Endodermal cell (in vitro differentiated cells): Measurements from ENCODE around the gene MRPL44. TPM values are rescaled to one million over a fixed set of nuclear protein-coding genes. Genes with fewer than 3 reads are reported as not detected.

ENCODE experiments used
- DNase-seq: peaks from one replicate; pipeline ENCODE4 v3.0.0-alpha.2; 2017
- H3K27ac ChIP-seq: 2 replicates; pipeline ENCODE4 v1.5.1; 2013; ENCODE audit warnings: mild to moderate bottlenecking, low read depth, low read length, moderate library complexity
- H3K27me3 ChIP-seq: 2 replicates; pipeline ENCODE4 v1.6.1; 2013; ENCODE audit warnings: mild to moderate bottlenecking, low read length, moderate library complexity; ENCODE audit not compliant: insufficient read depth, control insufficient read depth, poor library complexity, severe bottlenecking
- H3K36me3 ChIP-seq: 2 replicates; pipeline ENCODE4 v1.7.0; 2013; ENCODE audit warnings: mild to moderate bottlenecking, low read length, moderate library complexity; ENCODE audit not compliant: control insufficient read depth, insufficient read depth
- H3K4me1 ChIP-seq: one replicate; pipeline ENCODE4 v1.7.0; 2013; ENCODE audit warnings: low read length; ENCODE audit not compliant: control insufficient read depth, insufficient read depth
- H3K4me3 ChIP-seq: 2 replicates; pipeline ENCODE4 v1.5.1; 2013; ENCODE audit warnings: mild to moderate bottlenecking, low read length, moderate library complexity
- H3K9ac ChIP-seq: 2 replicates; pipeline ENCODE4 v1.6.1; 2013; ENCODE audit warnings: mild to moderate bottlenecking, low read length, moderate library complexity; ENCODE audit not compliant: poor library complexity, severe bottlenecking; ENCODE audit errors: extremely low read depth
- H3K9me3 ChIP-seq: 2 replicates; pipeline ENCODE4 v1.6.1; 2013; ENCODE audit warnings: mild to moderate bottlenecking, low read length, moderate library complexity; ENCODE audit not compliant: control insufficient read depth
- H3K27ac Mint-ChIP-seq: 2 replicates; pipeline ENCODE4 v1.8.0; 2020; ENCODE audit warnings: mixed read lengths
- H3K27me3 Mint-ChIP-seq: 2 replicates; pipeline ENCODE4 v1.8.0; 2021; ENCODE audit warnings: mild to moderate bottlenecking, mixed read lengths; ENCODE audit not compliant: insufficient read depth
- H3K36me3 Mint-ChIP-seq: 2 replicates; pipeline ENCODE4 v1.8.0; 2020; ENCODE audit warnings: low read depth, mixed read lengths
- H3K4me1 Mint-ChIP-seq: 2 replicates; pipeline ENCODE4 v1.8.0; 2020; ENCODE audit warnings: mixed read lengths
- H3K4me3 Mint-ChIP-seq: 2 replicates; pipeline ENCODE4 v1.8.0; 2020; ENCODE audit warnings: mild to moderate bottlenecking, moderate library complexity, mixed read lengths
- H3K9me3 Mint-ChIP-seq: 2 replicates; pipeline ENCODE4 v1.8.0; 2020; ENCODE audit warnings: mild to moderate bottlenecking, mixed read lengths
- WGBS, 2 experiments: methylation state at CpG; one replicate each; pipeline versions ENCODE4 v1.1.5 to v1.1.7; 2013; ENCODE audit warnings: missing lambda C conversion rate in 2 of 2, mixed read lengths in 1 of 2; ENCODE audit not compliant: insufficient coverage in 1 of 2, insufficient read length in 1 of 2; 5-methylcytosine and 5-hydroxymethylcytosine counted together
- total RNA-seq, 2 donors: library from RNA; stranded (reverse); fragmentation: NEBNext Ultra II Directional in 1 of 2; extraction: Animal tissue kit (Norgen Biotek cat#: 25700) in 1 of 2; gene quantifications; 2 replicates in 1 of 2; 3 replicates in 1 of 2; pipeline ENCODE4 v1.2.1, GENCODE V29; 2021
- TF ChIP-seq, protein P1 (sequence below): fragments of 200-600 bp; sonication (generic); conservative IDR thresholded peaks from 2 replicates; pipeline ENCODE4 v1.5.0; 2021; ENCODE audit warnings: antibody characterized with exemption, mild to moderate bottlenecking

Gene MRPL44
- total RNA-seq, 2 donors from 2014 or later: 38.7 to 43.4 TPM

DNA sequence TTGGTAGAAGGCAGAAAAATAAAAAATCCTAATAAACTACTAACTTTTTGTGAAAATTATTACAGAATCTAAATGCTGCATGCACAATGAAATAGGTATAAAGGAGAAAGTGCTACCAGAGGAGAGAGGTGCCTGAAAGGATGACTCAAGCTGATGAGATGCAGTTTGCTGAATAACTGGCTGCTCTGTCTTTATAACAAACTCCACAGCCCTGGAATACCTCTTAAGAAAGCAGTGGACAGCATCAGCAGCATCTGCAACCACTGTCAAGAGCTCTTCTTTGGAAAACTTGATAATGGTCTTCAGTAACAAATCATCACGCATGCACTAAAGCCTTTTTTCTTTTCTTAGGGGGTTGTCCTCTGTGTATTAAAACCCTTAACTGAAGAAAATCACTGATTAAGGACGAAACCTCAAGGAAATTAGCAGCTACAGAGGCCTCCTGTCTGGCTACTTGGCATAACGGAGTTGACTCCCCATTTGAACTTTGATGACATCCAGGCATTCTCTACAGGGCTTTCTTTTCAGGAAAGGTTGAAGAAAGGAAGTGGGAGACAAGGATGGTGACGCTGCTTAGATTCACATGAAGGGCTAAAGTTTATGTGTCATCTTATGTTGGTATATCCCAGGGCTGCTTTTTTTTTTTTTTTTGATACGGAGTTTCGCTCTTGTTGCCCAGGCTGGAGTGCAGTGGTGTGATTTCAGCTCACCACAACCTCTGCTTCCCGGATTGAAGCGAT lies 40.9 kb upstream of the MRPL44 start:
- no peaks in the 10 kb centered on the region for H3K9me3 ChIP-seq
- H3K27me3 ChIP-seq: no peaks in the 10 kb centered on the region
- H3K4me3 ChIP-seq: no peak overlapping the region
- Mint-ChIP-seq H3K27me3 (no peaks in the 10 kb centered on the region), H3K4me3 (no peak overlapping the region), H3K9me3 (no peaks in the 10 kb centered on the region), H3K4me1 (peaks cover 1% of the 10 kb centered on the region), H3K36me3 (peaks cover 36% of the 10 kb centered on the region), H3K27ac (no peak overlapping the region)
- no peaks in the 10 kb centered on the region for H3K4me1 ChIP-seq
- peaks cover 43% of the 10 kb centered on the region for H3K36me3 ChIP-seq
- no peak overlapping the region for H3K9ac ChIP-seq
- WGBS, 2 experiments: 93 to 98% methylated on average over 5 to 8 of the region's 8 CpGs
- no peak overlapping the region for H3K27ac ChIP-seq
- TF ChIP-seq, protein P1, sequence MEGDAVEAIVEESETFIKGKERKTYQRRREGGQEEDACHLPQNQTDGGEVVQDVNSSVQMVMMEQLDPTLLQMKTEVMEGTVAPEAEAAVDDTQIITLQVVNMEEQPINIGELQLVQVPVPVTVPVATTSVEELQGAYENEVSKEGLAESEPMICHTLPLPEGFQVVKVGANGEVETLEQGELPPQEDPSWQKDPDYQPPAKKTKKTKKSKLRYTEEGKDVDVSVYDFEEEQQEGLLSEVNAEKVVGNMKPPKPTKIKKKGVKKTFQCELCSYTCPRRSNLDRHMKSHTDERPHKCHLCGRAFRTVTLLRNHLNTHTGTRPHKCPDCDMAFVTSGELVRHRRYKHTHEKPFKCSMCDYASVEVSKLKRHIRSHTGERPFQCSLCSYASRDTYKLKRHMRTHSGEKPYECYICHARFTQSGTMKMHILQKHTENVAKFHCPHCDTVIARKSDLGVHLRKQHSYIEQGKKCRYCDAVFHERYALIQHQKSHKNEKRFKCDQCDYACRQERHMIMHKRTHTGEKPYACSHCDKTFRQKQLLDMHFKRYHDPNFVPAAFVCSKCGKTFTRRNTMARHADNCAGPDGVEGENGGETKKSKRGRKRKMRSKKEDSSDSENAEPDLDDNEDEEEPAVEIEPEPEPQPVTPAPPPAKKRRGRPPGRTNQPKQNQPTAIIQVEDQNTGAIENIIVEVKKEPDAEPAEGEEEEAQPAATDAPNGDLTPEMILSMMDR: no peak
- no peak for DNase-seq

DNA sequence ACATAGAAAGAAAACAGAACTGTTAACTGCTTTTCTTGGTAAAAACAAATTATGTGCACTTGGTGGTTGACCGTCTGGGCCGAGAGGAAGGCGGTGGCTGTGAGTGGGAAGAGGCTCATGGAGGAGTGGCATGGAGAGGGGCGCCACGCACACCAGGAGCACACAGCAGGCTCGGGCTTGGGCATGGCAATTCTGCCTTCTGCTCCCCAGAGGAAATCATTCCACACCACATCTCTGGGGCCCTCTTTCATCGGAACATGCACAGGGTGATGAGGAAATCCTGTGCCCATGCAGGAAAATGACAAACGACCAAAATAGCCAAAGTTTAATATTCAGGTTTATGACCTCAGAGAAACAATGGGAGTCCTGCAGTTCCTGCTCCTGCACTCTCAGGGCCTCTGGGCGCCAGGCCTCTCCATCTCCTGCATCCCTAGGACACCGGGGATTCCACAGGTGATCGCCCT lies 38.6 kb upstream of the MRPL44 start:
- H3K9me3 Mint-ChIP-seq: no peaks in the 10 kb centered on the region
- TF ChIP-seq, protein P1: no peak
- peaks cover 35% of the 10 kb centered on the region for H3K36me3 Mint-ChIP-seq
- Histone ChIP-seq H3K9me3 (no peaks in the 10 kb centered on the region), H3K4me1 (no peaks in the 10 kb centered on the region), H3K9ac (no peak overlapping the region), H3K27ac (no peak overlapping the region), H3K4me3 (no peak overlapping the region), H3K27me3 (no peaks in the 10 kb centered on the region), H3K36me3 (peaks cover 34% of the 10 kb centered on the region)
- no peaks in the 10 kb centered on the region for H3K27me3 Mint-ChIP-seq
- DNase-seq: no peak
- H3K4me3 Mint-ChIP-seq: no peak overlapping the region
- 96 to 98% methylated on average over 10 to 11 of the region's 11 CpGs for WGBS, 2 experiments
- peaks cover 12% of the 10 kb centered on the region for H3K4me1 Mint-ChIP-seq
- no peak overlapping the region for H3K27ac Mint-ChIP-seq

DNA sequence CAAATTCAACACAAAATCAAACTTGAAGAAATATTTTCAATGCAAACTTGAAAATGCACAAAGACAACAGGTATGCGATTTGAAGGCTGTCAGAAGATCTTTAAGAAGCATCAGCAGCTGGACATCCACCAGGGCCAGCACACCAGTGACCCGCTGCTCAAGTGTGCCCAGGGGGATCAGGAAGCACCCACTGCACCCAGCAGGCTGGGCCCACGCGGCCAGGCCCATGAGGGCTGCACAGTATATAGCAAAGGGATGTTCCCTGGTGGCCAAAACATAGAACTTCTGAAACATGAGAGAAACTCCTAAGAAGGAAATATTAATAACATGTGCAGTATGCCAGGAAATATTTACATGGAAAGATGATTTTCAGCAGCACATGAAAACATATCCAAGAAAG lies 37.2 kb upstream of the MRPL44 start:
- H3K36me3 Mint-ChIP-seq: peaks cover 46% of the 10 kb centered on the region
- TF ChIP-seq, protein P1: peak; percentile 45
- H3K9ac ChIP-seq: no peak overlapping the region
- peak overlapping the region; percentile 48 for H3K27ac Mint-ChIP-seq
- no peaks in the 10 kb centered on the region for H3K4me1 ChIP-seq
- peaks cover 28% of the 10 kb centered on the region for H3K36me3 ChIP-seq
- WGBS, 2 experiments: 92 to 100% methylated on average over 2 to 4 of the region's 4 CpGs
- no peak overlapping the region for H3K4me3 Mint-ChIP-seq
- H3K27me3 ChIP-seq: no peaks in the 10 kb centered on the region
- H3K9me3 Mint-ChIP-seq: no peaks in the 10 kb centered on the region
- H3K27ac ChIP-seq: no peak overlapping the region
- peaks cover 6% of the 10 kb centered on the region for H3K9me3 ChIP-seq
- no peak overlapping the region for H3K4me3 ChIP-seq
- DNase-seq: no peak
- H3K27me3 Mint-ChIP-seq: no peaks in the 10 kb centered on the region
- H3K4me1 Mint-ChIP-seq: peaks cover 12% of the 10 kb centered on the region
